CD4-positive, alpha-beta T cell treated with Interleukin-15 for 1 hour (primary cell): ENCODE results near the gene KRT222.

Source experiments
- DNase-seq: peaks from one replicate; pipeline ENCODE4 v3.0.0-alpha.2; 2020

The KRT222 gene

GRCh38 chr17:40614431-40615067 is 50.4 kb downstream of the KRT222 start:
- no peak for DNase-seq

GRCh38 chr17:40613467-40614154 is 51.4 kb downstream of the KRT222 start:
- no peak for DNase-seq

- peak; percentile 85 for DNase-seq
Observed at GRCh38 chr17:40612599-40613244, 52.3 kb downstream of the KRT222 start.

- DNase-seq, result no peak
Observed at GRCh38 chr17:40611840-40612474, 53.0 kb downstream of the KRT222 start.

GRCh38 chr17:40610359-40610758 is 54.6 kb downstream of the KRT222 start:
- peak; percentile 50 for DNase-seq

GRCh38 chr17:40608061-40608581 is 56.9 kb downstream of the KRT222 start:
- peak; percentile 75 for DNase-seq

- DNase-seq, result peak; percentile 79
Observed at GRCh38 chr17:40607641-40608040, 57.3 kb downstream of the KRT222 start.

GRCh38 chr17:40606548-40607353 is 58.2 kb downstream of the KRT222 start:
- DNase-seq, result no peak

GRCh38 chr17:40605306-40605705 is 59.7 kb downstream of the KRT222 start:
- DNase-seq, result peak; percentile 84
